DMS 273 (cell line): ENCODE measurements around the gene SLAMF6.

ENCODE experiments used
- DNase-seq: peaks from one replicate; lab custom pipeline; 2025; ENCODE audit not compliant: unreplicated experiment; lab: John Stamatoyannopoulos, UW

SLAMF6 gene

GRCh38 chr1:160437432-160438316, 85.4 kb downstream of the SLAMF6 start:
- no peak for DNase-seq

- DNase-seq = no peak
Observed at GRCh38 chr1:160436966-160437365, 86.1 kb downstream of the SLAMF6 start.
